ENCODE data around the gene MB.

The MB gene

GRCh38 chr22:35569916-35570315 is 47.2 kb downstream of the MB start:
- no peak for DNase-seq

- DNase-seq, result no peak
These were observed 48.1 kb downstream of the MB start for GRCh38 chr22:35568751-35569739.

GRCh38 chr22:35567351-35568141 is 49.6 kb downstream of the MB start:
- DNase-seq, result no peak

- DNase-seq, result no peak
These were observed 51.9 kb downstream of the MB start for GRCh38 chr22:35564975-35565867.

DNA sequence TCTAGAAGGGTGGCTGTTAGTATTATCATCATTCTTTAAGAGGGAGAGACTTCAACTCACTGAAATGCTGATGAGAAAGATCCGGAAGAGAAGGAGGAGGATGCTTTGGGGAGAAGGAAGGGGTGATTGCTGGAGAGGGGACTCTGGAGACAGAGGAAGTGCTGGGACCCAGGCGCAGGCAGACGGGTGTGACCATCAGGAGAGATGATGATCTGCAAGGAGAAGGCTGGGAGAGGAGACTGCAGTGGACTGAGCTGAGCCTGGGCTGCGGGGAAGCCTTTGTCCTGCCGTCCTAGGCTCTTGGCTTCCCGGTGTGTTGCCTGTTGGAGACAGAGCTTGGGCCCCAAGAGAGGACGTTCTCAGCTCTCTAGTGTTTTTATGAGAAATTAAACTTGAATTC is 53.9 kb downstream of the MB start:
- DNase-seq, result no peak

- DNase-seq, result no peak
These were observed 55.2 kb downstream of the MB start for GRCh38 chr22:35561796-35562526.

GRCh38 chr22:35560824-35561223 is 56.3 kb downstream of the MB start:
- no peak for DNase-seq

GRCh38 chr22:35560366-35560765 is 56.8 kb downstream of the MB start:
- no peak for DNase-seq

DNA sequence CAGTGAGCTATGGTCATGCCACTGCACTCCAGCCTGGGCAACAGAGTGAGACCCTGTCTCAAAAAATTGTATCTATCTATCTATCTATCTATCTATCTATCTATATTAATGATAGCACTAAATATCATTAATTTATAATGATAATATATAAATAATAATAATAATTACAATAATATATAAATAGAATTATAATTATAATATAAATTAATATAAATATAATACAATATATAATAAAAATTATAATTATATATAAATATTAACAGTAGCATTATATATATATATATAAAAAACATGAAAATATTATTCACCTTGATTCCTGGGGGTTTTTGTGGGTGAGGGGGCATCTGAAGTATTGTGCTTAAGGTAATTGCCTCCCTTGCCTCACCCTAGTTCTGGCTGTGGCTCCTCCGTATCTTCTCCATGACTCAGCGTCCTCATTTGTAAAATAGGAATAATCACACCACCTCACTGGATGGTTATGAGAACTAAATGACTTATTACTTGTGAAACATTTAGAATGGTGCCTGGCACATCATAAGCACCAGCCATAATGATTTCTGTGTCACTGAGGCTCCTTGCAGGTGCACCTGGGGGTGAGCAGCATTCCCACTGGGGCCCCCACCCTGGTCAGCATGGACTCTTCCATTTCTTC is 57.6 kb downstream of the MB start:
- DNase-seq, result no peak

DNA sequence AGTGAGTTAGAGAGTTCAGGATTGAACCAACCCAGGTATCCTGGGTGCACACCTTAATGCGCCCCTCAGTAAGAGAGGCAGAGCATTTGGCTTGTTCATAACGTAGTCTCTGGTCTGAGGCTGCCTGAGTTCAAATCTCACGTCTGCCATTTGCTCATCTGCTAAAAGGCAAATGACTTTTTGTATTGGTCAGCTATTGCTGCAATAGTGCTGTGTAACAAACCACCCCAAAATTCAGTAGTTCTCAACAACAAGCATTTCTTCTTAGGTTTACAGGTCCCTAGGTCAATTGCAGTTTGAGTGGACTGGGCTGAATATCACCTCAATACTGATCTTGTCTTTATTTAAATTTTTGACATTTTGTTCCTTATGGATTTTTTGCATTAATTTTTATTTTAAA is 58.4 kb downstream of the MB start:
- no peak for DNase-seq

DNA sequence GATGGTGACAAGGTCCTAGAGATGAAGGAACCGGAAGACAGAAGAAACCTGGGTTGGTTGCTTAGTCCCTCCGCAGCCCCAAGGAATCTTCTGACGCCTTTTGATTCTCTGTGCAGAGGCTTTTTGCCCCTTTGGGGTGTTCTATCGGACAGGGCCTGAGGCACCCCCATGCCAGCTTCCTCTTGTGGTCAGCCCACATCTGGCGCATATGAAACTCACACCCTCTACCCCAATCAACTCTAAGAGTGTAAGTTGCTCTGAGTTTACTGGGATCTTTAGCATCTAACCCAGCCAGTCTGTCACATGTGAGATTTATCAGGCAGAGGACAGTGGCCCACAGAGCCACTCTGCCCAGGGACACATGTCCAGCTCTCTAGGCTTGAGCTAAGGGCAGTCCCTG is 59.1 kb downstream of the MB start:
- DNase-seq, result no peak

Measured in central memory CD4-positive, alpha-beta T cell (primary cell).